HCT116 (cell line): ENCODE data around the gene HSCB. TPM values are rescaled to one million over a fixed set of nuclear protein-coding genes. Genes with fewer than 3 reads are reported as not detected.

Experiments
- ATAC-seq: fragments of 200-7000 bp; cut with Tn5 transposase; 2 replicates; pipeline ENCODE4 v1.9.1; 2020; ENCODE audit warnings: mild to moderate bottlenecking, moderate library complexity
- BruUV-seq: library from RNA; stranded (reverse); fragments of 400-500 nt; replicated peaks from 2 replicates; lab custom pipeline; 2021; lab: Mats Ljungman, UMichigan
- CTCF ChIA-PET: fragments of 300-600 bp; sonication (Branson Sonifier 250); formaldehyde crosslinking; loops from one replicate; lab custom pipeline; 2021; ENCODE audit warnings: antibody characterized with exemption; lab: Charles Lee
- POLR2A ChIA-PET: fragments of 300-600, 350-600 bp; sonication (Branson Sonifier 250); formaldehyde crosslinking; loops from one replicate; lab custom pipeline; 2021; ENCODE audit warnings: antibody characterized with exemption; lab: Charles Lee
- RAD21 ChIA-PET, 2 experiments: fragments of 300-600 bp; sonication (Branson Sonifier 250); formaldehyde crosslinking; loops; one replicate each; lab custom pipeline; 2023; ENCODE audit warnings: low total read pairs in 2 of 2; ENCODE audit not compliant: uncharacterized antibody in 2 of 2, unreplicated experiment in 2 of 2, low non-redundant PET in 1 of 2; lab: Charles Lee
- DNase-seq: peaks from one replicate; pipeline ENCODE4 v3.0.0-alpha.2; 2010; ENCODE audit warnings: low read depth, low spot score
- H2AFZ ChIP-seq: fragments of 200-600 bp; shearing (Covaris generic), sonication (generic); 2 replicates; pipeline ENCODE4 v1.6.1; 2017; ENCODE audit warnings: low read depth, mixed run types, mixed read lengths, antibody characterized with exemption, low read length; ENCODE audit not compliant: poor library complexity, severe bottlenecking
- H3K27ac ChIP-seq: 2 replicates; pipeline ENCODE4 v1.5.1; 2012; ENCODE audit warnings: low read depth, low read length
- H3K27me3 ChIP-seq: fragments of 200-600 bp; sonication (generic); 2 replicates; pipeline ENCODE4 v1.6.1; 2016; ENCODE audit warnings: mixed run types, low read length, mixed read lengths; ENCODE audit not compliant: insufficient read depth
- H3K36me3 ChIP-seq, 2 experiments: fragments of 200-500 bp in 1 of 2; fragments of 200-600 bp in 1 of 2; sonication (Bioruptor generic) in 1 of 2; sonication (generic) in 1 of 2; 2 replicates each; pipeline versions ENCODE4 v1.5.1 to v1.6.1; 2014 to 2016; ENCODE audit warnings: low read length in 2 of 2, inconsistent platforms in 1 of 2, mixed read lengths in 1 of 2, mixed run types in 1 of 2; ENCODE audit not compliant: insufficient read depth in 2 of 2, control insufficient read depth in 1 of 2
- H3K4me1 ChIP-seq, 2 experiments: fragments of 200-600 bp in 1 of 2; sonication (generic) in 1 of 2; 2 replicates each; pipeline versions ENCODE4 v1.5.1 to v1.6.1; 2012 to 2017; ENCODE audit warnings: low read length in 2 of 2, inconsistent platforms in 1 of 2, mild to moderate bottlenecking in 1 of 2, mixed read lengths in 1 of 2, mixed run types in 1 of 2, moderate library complexity in 1 of 2; ENCODE audit not compliant: insufficient read depth in 2 of 2, control insufficient read depth in 1 of 2
- H3K4me2 ChIP-seq: fragments of 200-600 bp; sonication (generic); 2 replicates; pipeline ENCODE4 v1.6.1; 2017; ENCODE audit warnings: mixed run types, low read length, mixed read lengths
- H3K4me3 ChIP-seq, 2 experiments: fragments of 200-600 bp in 1 of 2; sonication (generic) in 1 of 2; replicated peaks in 1 of 2; 2 replicates each; pipeline ENCODE4 v1.5.1; 2011 to 2016; ENCODE audit warnings: low read length in 2 of 2, control low read depth in 1 of 2, low read depth in 1 of 2, mild to moderate bottlenecking in 1 of 2, mixed read lengths in 1 of 2, mixed run types in 1 of 2
- H3K79me2 ChIP-seq: fragments of 200-600 bp; sonication (generic); 2 replicates; pipeline ENCODE4 v1.6.1; 2017; ENCODE audit warnings: mild to moderate bottlenecking, mixed run types, low read length, moderate library complexity, mixed read lengths; ENCODE audit not compliant: insufficient read depth
- H3K9ac ChIP-seq: fragments of 200-600 bp; sonication (generic); 2 replicates; pipeline ENCODE4 v1.6.1; 2016; ENCODE audit warnings: low read length, mixed read lengths
- H3K9me2 ChIP-seq: fragments of 200-600 bp; sonication (generic), shearing (Covaris generic); 2 replicates; pipeline ENCODE4 v1.6.1; 2017; ENCODE audit warnings: mixed run types, mild to moderate bottlenecking, moderate library complexity; ENCODE audit not compliant: insufficient read depth
- H3K9me3 ChIP-seq, 2 experiments: fragments of 200-500 bp in 1 of 2; fragments of 200-600 bp in 1 of 2; sonication (Bioruptor generic) in 1 of 2; sonication (generic) in 1 of 2; 2 replicates each; pipeline ENCODE4 v1.6.1; 2014 to 2017; ENCODE audit warnings: low read length in 2 of 2, mixed read lengths in 2 of 2, inconsistent platforms in 1 of 2, low read depth in 1 of 2, mild to moderate bottlenecking in 1 of 2, mixed run types in 1 of 2, moderate library complexity in 1 of 2; ENCODE audit not compliant: control insufficient read depth in 1 of 2, insufficient read depth in 1 of 2
- H4K20me1 ChIP-seq: fragments of 200-600 bp; sonication (generic), shearing (Covaris generic); 2 replicates; pipeline ENCODE4 v1.6.1; 2017; ENCODE audit warnings: mixed run types, mild to moderate bottlenecking, moderate library complexity; ENCODE audit not compliant: insufficient read depth
- CEBPB ChIP-seq: IDR thresholded peaks from 2 replicates; pipeline ENCODE4 v1.6.1; 2012; ENCODE audit warnings: low read depth
- EGR1 ChIP-seq: IDR thresholded peaks from 2 replicates; pipeline ENCODE4 v1.6.1; 2012; ENCODE audit warnings: low read depth
- ELF1 ChIP-seq: IDR thresholded peaks from 2 replicates; pipeline ENCODE4 v1.6.1; 2012; ENCODE audit warnings: low read depth, borderline replicate concordance
- EZH2phosphoT487 ChIP-seq: fragments of 200-600 bp; IDR thresholded peaks from 2 replicates; pipeline ENCODE4 v1.6.1; 2018; ENCODE audit warnings: antibody characterized with exemption, borderline replicate concordance
- SIN3A ChIP-seq: IDR thresholded peaks from 2 replicates; pipeline ENCODE4 v1.6.1; 2012; ENCODE audit warnings: low read depth
- SP1 ChIP-seq: IDR thresholded peaks from 2 replicates; pipeline ENCODE4 v1.6.1; 2012; ENCODE audit warnings: low read depth
- SRF ChIP-seq: IDR thresholded peaks from 2 replicates; pipeline ENCODE4 v1.6.1; 2012; ENCODE audit warnings: low read depth
- YY1 ChIP-seq: IDR thresholded peaks from 2 replicates; pipeline ENCODE4 v1.6.1; 2011; ENCODE audit warnings: low read length, low read depth, moderate library complexity, mild to moderate bottlenecking; ENCODE audit not compliant: insufficient replicate concordance; ENCODE audit errors: extremely low read depth
- intact Hi-C: fragments of 100-400 bp; cut with micrococcal nuclease; formaldehyde crosslinking; loops from 2 replicates; pipeline ENCODE4 v1.10.0; 2022
- total RNA-seq: library from RNA; stranded (reverse); gene quantifications from one replicate; pipeline ENCODE4 v1.2.1, GENCODE V29; 2021; ENCODE audit not compliant: unreplicated experiment
- TF ChIP-seq, protein P1 (sequence below): IDR thresholded peaks from 2 replicates; pipeline ENCODE4 v1.6.1; 2012
- TF ChIP-seq, protein P2 (sequence below), 3 experiments: fragments of 200-600 bp in 1 of 3; sonication (generic) in 1 of 3; IDR thresholded peaks in 2 of 3; conservative IDR thresholded peaks in 1 of 3; 2 replicates each; pipeline ENCODE4 v1.5.1; 2012 to 2017; ENCODE audit warnings: low read depth in 2 of 3, low read length in 2 of 3, antibody characterized with exemption in 1 of 3, borderline replicate concordance in 1 of 3, control low read depth in 1 of 3, mild to moderate bottlenecking in 1 of 3, mixed read lengths in 1 of 3, mixed run types in 1 of 3, moderate library complexity in 1 of 3; ENCODE audit not compliant: insufficient read depth in 1 of 3

The HSCB gene
- total RNA-seq, 1 experiment from 2014 or later, result 14.5 TPM

DNA sequence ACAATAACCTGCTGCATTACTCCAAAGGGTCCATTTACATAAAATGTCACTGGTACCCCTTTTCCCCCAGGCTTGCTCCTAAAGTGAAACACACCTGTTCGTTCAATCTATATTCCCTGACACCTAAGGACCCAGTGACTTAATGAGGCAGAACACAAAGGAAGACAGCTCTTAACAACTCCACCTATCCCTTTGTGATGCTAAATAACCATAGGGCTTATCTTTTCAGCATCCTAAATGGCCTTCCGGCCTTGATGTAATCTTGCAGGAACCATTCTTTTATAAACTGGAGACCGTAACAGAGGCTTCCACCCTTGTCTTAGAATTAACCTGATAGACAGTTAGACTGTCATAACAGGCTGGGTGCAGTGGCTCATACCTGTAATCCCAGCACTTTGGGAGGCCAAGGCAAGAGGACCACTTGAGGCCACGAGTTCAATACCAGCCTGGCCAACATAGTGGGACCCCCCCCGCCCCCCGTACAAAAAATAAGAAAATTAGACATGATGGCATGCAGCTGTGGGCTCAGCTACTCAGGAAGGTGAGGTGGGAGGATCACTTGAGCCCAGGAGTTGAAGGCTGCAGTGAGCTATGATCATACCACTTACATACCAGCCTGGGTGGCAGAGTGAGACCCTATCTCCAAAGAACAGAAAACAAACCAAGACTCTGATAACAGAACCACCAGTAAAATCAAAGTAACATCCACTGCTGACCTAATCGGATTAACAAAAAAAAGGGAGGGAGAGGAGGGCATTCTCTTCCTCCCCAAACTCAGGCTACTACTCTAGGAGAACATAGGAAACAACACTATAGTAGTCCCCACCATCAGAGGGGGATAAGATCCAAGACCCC lies 5.3 kb upstream of the HSCB start:
- H3K79me2 ChIP-seq, result peaks cover 78% of the 10 kb centered on the region
- POLR2A ChIA-PET, result interaction anchor here (0.6 kb wide), 1 partner anchor 816 kb away, joined by 5 read pairs; no protein-coding TSS in a partner anchor
- H3K36me3 ChIP-seq, result peaks cover 8 to 20% of the 10 kb centered on the region in 2 experiments; a peak in 3 of 4 replicates

More for the DNA sequence above, 5.3 kb upstream of the HSCB start:
- no peak for ATAC-seq
- no peak for DNase-seq
- Histone ChIP-seq H3K9me2 (no peaks in the 10 kb centered on the region), H3K27me3 (no peaks in the 10 kb centered on the region), H3K4me1 (peaks cover 6 to 23% of the 10 kb centered on the region in 2 experiments; a peak in 3 of 4 replicates), H3K4me2 (no peak overlapping the region), H3K9ac (no peak overlapping the region), H4K20me1 (no peaks in the 10 kb centered on the region), H3K4me3 (no peak overlapping the region)
- RAD21 ChIA-PET, result no interaction called here
- intact Hi-C loops, result no loop called here
- BruUV-seq, result no TSS peak
- CTCF ChIA-PET, result no interaction called here
- no peak for TF ChIP-seq ELF1
- TF ChIP-seq YY1, result no peak
- no peak for TF ChIP-seq CEBPB
- no peak for TF ChIP-seq SP1
- no peak for TF ChIP-seq EGR1
- TF ChIP-seq, protein P1, sequence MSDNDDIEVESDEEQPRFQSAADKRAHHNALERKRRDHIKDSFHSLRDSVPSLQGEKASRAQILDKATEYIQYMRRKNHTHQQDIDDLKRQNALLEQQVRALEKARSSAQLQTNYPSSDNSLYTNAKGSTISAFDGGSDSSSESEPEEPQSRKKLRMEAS, result no peak
- no peak for TF ChIP-seq SIN3A
- TF ChIP-seq SRF, result no peak
- TF ChIP-seq, protein P2, sequence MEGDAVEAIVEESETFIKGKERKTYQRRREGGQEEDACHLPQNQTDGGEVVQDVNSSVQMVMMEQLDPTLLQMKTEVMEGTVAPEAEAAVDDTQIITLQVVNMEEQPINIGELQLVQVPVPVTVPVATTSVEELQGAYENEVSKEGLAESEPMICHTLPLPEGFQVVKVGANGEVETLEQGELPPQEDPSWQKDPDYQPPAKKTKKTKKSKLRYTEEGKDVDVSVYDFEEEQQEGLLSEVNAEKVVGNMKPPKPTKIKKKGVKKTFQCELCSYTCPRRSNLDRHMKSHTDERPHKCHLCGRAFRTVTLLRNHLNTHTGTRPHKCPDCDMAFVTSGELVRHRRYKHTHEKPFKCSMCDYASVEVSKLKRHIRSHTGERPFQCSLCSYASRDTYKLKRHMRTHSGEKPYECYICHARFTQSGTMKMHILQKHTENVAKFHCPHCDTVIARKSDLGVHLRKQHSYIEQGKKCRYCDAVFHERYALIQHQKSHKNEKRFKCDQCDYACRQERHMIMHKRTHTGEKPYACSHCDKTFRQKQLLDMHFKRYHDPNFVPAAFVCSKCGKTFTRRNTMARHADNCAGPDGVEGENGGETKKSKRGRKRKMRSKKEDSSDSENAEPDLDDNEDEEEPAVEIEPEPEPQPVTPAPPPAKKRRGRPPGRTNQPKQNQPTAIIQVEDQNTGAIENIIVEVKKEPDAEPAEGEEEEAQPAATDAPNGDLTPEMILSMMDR (IDR thresholded peaks at IDR 0.05 in 2 of 3, conservative IDR thresholded peaks at IDR 0.05 in 1 of 3; ENCODE audit: borderline replicate concordance in 1 of 3, insufficient read depth in 1 of 3, low read depth in 2 of 3, low read length in 2 of 3), result no peak
- no peak for TF ChIP-seq EZH2phosphoT487
- TF ChIP-seq, all 23 proteins: peak for 0
- Histone ChIP-seq H2AFZ (no peak overlapping the region), H3K27ac (no peak overlapping the region), H3K9me3 (no peaks in the 10 kb centered on the region)
